H1 (cell line): Measurements from ENCODE around the gene UTS2R. TPM values are rescaled to one million over a fixed set of nuclear protein-coding genes. Genes with fewer than 3 reads are reported as not detected.

Experiments
- polyA plus RNA-seq, 7 experiments: library from polyadenylated mRNA; depleted of rRNA in 3 of 7; stranded (reverse) in 5 of 7; unstranded in 2 of 7; fragments of >200 nt in 5 of 7; fragments of 200-250 nt in 2 of 7; gene quantifications; 1 replicate in 5 of 7; 2 replicates in 1 of 7; 4 replicates in 1 of 7; pipeline versions ENCODE4 v1.2.1 to v1.2.3, GENCODE V29; 2011 to 2013; ENCODE audit warnings: missing spikeins in 2 of 7, mixed read lengths in 2 of 7
- total RNA-seq: library from RNA; stranded (reverse); fragmentation: NEBNext Ultra II Directional; extraction: Animal tissue kit (Norgen Biotek cat#: 25700); gene quantifications from 2 replicates; pipeline ENCODE4 v1.2.1, GENCODE V29; 2021
- TF ChIP-seq, protein P1 (sequence below), 3 experiments: IDR thresholded peaks; 1 replicate in 2 of 3; 2 replicates in 1 of 3; pipeline versions ENCODE4 v1.5.1 to v1.6.1; 2011; ENCODE audit warnings: low read length in 3 of 3, mild to moderate bottlenecking in 3 of 3, inconsistent platforms in 2 of 3, low read depth in 1 of 3, moderate library complexity in 1 of 3; ENCODE audit not compliant: insufficient read depth in 1 of 3; ENCODE audit errors: control extremely low read depth in 1 of 3

UTS2R gene
- total and polyA plus RNA-seq, 2 of the 8 experiments (the other 6 are each of a cell fraction or from before 2014, with no cell fraction given): 0.27 TPM; not detected in 1

DNA sequence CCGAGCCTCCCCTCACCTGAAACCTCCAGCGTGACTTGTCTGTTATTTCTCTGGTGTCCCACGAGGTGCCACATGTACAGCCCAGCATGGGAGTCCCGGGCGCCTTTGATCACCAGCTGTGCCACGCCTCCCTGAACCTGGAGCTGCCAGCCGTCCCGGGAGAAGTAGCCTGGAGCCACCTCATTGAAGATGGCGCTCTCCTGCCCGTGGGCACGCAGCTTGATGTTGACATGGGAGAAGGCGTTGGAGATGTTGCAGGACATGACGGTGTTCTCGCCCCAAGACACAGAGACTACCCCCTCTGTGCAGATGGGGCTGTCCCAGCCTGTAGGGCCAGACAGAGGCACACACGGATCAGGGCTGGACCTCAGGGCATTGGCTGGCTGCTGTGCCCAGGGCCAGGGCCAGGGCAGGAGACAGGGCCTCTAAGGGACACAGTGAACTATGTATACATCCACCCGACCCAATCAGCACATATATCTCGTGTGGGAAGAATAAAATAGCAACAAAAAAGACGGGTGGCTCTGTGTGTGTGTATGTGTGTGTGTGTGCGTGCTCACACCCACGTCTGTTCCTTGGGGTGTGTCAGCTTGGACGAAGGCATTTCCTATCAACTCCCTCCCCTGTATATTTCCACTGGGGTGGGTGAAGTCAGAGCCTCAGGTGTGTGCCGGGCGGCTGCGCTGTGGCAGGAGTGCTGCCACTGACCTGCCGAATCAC, 46.8 kb upstream of the UTS2R start (continued):
- TF ChIP-seq, protein P1, sequence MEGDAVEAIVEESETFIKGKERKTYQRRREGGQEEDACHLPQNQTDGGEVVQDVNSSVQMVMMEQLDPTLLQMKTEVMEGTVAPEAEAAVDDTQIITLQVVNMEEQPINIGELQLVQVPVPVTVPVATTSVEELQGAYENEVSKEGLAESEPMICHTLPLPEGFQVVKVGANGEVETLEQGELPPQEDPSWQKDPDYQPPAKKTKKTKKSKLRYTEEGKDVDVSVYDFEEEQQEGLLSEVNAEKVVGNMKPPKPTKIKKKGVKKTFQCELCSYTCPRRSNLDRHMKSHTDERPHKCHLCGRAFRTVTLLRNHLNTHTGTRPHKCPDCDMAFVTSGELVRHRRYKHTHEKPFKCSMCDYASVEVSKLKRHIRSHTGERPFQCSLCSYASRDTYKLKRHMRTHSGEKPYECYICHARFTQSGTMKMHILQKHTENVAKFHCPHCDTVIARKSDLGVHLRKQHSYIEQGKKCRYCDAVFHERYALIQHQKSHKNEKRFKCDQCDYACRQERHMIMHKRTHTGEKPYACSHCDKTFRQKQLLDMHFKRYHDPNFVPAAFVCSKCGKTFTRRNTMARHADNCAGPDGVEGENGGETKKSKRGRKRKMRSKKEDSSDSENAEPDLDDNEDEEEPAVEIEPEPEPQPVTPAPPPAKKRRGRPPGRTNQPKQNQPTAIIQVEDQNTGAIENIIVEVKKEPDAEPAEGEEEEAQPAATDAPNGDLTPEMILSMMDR (IDR thresholded peaks at IDR 0.05; ENCODE audit: control extremely low read depth in 1 of 3, insufficient read depth in 1 of 3, low read depth in 1 of 3, low read length in 3 of 3): no peak
